A204.1 (cell line): ENCODE measurements around the gene OR2A1.
"Not testable (repeated sequence)": the region's sequence is repeated elsewhere in the genome, so short reads cannot be mapped to it uniquely, and the experiment has no call there.

Experiments used
- FAIRE-seq: peaks from 2 replicates; lab custom pipeline; 2012; peaks lifted over from hg19 to GRCh38; lab: Jason Lieb, UNC

OR2A1 gene, protein sequence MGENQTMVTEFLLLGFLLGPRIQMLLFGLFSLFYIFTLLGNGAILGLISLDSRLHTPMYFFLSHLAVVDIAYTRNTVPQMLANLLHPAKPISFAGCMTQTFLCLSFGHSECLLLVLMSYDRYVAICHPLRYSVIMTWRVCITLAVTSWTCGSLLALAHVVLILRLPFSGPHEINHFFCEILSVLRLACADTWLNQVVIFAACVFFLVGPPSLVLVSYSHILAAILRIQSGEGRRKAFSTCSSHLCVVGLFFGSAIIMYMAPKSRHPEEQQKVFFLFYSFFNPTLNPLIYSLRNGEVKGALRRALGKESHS

DNA sequence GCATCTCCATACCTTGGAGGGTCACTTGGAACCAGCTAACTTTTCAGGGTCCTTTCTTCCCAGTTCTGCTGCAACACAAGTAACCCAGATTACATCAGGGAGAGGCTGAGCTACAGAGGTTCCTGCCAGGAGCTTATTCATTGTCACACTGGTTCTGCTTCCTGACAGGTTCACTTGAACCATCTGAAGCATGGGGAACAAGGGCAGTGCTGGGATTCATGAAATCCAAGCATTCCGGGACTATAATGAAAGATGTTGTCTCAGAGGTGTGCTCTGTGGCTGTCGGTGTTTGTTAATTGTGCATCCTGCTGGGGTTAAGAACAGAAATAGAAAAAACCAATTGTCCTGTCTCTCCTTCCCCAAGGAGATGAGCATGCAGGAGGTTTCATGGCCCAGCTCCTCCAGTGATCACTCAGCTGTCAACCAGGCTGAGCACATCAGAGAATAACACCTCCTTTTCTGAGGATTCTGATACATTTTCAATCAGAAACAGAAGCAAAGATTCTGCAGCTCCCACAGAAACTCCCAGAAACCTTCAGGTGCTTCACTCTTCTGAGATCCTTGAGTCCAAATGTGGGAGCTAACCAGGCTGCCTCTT is at the start of gene OR2A1:
OR2A1 (plus strand) TSS at position 548 of the 598 bp plus-strand sequence. CDS start 5,706 bp downstream, outside the sequence.
- not testable (repeated sequence) for FAIRE-seq

DNA sequence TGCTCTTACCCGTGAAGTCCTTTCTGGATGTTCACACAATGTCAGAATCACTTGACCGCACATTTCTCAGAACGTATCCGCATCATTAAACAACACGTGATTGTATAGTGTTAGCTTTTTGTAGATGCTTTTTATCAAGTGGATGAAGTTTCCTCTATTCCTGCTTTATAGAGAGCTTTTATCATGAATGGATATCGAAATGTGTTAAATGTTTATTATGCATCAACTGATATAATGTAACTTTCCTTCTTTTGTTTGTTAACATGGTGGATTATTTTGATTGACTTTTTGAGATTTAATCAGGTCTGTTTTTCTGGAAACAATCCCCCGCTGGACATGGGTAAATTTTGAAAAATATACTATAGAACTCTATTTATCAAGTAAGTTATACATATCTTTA is 47.5 kb upstream of the OR2A1 start, which contains the start of gene OR2A7:
OR2A7 (minus strand) TSS at position 101 of the 400 bp plus-strand sequence. CDS start 5,164 bp downstream, outside the sequence.
- not testable (repeated sequence) for FAIRE-seq

DNA sequence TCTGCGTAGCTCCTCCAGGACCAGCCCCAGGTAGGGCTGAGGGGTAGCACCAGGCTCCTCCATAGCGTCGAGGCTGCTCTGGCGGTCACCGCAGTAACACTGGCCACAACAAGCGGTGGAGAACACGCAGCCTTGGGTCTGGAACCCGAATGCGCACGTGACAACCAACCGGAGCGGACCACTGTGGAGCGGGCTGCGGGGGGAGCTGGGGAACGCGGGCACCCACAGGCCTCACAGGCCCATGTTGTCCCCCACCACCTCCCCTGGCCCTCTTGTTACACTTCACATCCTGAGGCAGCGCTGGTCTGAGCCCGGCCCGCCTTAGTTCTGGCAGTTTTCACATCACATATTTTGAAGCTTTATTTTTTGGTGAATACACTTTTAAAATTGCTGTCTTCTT is 43.0 kb upstream of the OR2A1 start, which contains the start of gene CTAGE8:
CTAGE8 (minus strand) TSS at position 101 of the 400 bp plus-strand sequence; CDS start at position 63, 38 bp downstream.
- not testable (repeated sequence) for FAIRE-seq

DNA sequence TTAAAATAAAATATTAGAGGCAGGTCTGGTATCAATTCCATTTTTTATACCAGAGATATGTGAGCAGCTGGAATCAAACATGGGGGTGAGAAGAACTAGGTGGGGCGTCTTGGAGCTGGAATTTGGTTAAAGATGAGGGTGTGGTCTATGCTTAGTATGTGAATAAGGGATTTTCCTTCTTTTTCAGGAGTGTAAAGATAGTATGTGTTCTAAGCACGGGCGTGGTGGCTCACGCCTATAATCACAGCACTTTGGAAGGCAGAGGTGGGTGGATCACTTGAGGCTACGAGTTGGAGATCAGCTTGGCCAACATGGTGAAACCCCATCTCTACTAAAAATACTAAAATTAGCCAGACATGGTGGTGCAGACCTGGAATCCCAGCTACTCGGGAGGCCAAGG is 36.9 kb upstream of the OR2A1 start:
- not testable (repeated sequence) for FAIRE-seq

DNA sequence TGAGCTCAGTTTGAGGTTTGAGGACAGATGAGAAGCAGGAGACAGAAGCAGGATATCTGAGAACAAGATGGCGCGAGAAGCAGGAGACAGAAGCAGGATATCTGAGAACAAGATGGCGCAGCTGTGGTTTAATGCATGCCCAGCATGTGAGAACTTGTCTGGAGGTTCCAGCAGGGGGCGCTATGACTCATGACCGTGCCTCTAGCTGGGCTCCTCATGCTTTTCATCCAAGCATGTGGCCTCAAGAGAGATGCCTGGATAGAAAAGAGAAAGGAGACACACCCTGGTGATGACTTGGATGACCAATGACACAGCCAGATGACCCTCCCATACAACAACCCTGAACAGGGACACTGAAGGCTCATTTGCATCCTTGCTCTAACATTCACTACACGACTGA is 32.2 kb upstream of the OR2A1 start:
- FAIRE-seq, result not testable (repeated sequence)

DNA sequence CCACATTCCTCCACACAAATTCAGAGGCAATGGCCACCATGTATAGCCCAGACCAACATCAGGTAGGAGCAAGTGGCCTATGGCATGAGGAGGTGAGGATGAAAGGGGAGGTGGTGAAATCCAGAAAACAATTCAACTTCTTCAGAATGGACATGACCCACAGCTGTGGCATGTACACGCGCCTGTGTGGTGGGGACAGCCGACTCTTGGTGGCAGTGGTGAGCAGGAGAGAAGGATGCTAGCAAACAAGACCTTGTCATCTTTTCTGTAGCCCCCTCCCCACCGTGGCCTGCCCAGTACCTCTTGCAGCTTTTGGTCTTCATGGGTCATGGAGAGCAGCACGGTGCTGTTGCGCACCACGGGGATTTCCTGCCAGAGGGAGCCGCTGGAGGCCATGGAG is 30.2 kb upstream of the OR2A1 start:
- not testable (repeated sequence) for FAIRE-seq

DNA sequence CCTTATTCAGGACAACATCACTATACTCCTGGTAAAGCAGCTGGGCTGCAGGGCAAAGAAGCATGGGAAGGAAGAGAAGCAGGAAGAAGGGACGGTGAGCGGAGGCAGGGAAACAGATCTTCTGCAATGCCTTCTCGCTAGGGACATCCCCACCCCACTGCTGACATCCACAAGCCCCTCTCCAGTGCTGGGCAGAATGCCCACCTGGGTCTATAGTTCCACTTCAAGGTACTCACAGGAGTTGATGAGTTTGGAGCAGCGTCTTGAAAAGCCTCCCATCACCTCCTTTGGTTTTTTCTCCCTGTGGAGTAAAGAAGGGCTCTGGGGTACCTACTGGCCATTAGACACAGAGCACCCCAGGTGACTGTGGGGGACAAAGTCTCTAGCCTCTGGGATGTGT is 29.7 kb upstream of the OR2A1 start:
- not testable (repeated sequence) for FAIRE-seq

DNA sequence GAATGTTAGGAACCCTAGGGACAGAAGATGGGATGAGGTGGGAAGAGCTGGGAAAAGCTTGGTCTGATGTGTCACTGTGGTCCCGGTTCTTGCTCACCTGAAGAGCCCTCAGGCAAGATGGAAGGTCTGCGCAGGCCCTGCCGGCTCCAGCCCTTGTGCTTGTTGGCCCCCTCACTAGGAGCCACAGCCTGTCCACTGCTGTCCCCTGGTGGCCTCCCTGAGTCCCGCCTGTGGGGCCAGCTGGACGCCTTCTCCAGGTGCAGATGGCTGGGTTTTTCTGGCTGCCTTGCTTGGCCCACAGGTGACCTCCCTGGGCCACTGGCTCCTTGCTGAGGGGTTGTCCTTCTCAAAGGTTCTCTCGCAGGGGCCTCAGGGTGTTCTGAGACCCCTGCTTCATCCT is 28.5 kb upstream of the OR2A1 start:
- not testable (repeated sequence) for FAIRE-seq

DNA sequence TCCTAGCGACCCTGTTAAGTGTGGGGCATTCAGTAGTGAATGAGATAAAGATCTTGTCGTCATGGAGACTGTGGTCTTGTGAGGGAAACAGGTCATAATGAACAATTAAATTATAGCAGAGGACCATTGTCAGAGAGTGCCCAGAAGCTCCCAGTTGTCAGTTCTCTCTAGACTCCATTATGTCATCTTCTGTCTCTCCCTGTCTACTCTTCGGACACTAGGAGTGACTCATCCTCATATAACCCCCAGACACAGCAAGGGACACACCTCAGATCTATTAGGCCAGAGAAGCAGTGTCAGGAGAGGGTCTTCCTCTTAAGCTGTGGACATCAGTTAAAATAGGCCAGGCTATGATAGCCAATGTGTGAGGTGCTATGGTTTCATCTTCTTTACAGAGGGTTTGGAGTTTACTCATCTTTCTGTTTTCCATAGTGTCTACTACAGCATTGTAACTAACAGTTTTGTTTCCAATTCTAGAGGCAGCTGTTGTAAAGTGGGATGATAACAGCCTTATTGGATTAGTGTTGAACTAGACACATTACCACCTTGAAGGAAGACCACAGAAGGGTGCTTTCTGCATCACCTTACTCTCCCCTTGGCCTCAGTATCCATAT is 24.9 kb upstream of the OR2A1 start:
- FAIRE-seq, result not testable (repeated sequence)

DNA sequence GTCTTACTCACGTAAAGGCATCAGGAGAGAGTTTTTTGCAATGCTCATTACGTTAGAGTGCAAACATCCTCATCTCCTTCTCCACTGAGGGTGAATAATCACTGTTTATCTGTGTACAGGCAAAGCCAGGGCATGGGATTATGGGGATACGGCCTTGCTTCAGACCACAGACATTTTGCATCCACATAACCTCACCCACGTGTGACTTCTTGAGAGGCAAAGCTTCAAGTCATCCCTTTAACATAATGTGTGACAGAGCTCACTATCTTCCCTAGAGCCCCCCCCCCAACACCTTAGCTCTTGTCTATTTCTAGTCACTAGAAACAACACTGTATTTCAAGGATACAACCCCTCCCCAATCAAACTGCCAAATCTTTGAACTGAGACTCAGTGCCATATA is 20.6 kb upstream of the OR2A1 start:
- FAIRE-seq, result not testable (repeated sequence)

DNA sequence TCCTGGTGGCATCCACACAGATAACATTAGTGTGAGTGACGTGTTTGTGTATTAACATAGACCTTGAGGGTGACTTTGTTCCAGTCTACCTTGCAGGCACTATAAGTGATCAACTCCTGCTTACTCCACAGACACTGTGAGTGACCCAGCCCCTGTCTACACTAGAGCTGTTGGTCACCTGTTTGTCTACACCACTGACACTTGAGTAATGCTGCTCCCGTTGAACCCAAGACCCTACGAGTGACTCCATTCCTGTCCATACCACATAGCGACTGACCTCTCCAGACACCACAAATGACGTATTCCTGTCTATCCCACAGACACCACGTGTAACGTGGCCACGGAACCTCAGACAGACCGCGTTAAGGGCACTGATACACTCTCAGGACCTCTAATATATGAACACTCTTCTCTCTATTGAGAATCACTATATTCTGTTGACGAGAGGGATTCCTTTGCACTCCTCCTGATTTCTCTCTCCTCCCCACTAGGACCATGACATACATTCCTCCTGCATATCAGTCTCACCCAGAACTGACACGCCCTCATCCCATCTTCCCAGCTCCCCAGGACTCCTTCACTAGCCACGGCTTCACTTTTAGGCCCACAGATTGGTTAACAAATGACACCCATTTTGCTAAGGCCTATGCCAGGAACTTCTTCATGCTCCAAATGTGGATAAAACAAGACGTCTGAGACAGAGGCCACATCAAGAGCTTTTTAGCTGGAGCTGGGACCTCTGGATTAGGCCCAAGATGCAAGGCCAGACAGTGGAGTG is 19.6 kb upstream of the OR2A1 start:
- FAIRE-seq, result not testable (repeated sequence)

DNA sequence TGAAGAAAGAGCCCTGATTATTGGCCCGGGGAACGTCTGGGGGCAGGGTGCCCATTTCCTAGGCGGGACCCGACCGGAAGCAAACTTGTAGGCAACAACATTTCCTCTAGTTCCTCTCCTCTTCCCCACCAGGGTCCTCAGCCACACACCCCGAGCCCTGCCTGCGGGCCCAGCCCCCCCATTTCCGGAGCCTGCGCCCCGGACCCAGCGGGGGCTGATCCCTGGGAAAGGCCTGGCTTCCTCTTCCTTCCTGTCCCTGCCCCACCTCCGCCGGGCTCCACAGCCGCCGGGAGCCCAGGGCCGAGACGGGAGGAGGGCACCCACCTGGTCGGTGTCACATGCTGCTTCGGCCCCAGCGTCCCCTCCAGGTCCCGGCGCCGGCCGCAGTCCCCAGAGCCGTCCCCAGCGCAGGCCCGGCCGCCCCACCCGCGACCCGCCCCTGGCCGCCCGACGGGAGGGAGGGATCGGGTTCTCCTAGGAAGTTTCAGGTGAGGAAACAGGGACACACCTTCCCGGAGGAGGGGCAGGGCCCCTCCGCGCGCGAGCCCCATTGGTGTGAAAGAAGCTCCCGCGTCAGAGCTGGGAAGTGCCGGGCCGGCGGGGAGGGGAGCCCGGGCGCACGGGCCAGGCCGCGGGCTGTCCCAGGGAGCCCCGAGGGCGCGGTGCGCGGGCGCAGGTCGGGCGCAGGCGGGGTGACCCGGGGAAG is 18.3 kb upstream of the OR2A1 start:
- not testable (repeated sequence) for FAIRE-seq

DNA sequence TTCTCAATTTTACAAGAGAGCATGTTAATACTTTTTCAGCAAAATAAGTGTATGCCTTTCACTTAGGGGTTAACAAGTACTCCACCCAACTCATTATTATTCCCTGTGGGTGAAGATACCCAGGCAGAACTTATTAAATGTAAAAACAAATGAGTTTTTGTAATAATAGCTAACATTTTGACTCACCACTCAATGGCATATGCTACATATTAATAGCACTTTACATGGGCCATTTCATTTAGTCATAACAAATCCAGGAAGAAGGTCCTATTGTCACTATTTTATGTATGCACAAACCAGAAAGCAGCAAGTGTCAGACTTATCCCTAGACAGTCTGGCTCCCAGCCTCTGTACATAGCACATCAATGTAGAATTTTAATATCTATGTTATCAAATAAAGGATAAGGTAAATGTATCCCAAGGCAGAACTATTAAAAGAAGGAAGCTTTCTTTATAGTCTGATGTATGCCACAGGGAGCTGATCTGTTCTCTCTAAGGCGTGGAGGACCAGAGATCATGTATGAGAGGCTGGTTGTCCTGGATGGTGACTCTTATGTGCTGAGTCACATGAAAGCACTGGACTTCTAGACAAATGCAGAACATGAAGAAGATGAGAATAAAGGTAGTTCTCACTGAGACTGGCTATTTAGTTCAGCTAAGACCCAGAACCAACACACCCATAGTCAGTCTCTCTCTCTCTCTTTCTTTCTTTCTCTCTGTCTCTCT is 9.5 kb upstream of the OR2A1 start:
- not testable (repeated sequence) for FAIRE-seq

DNA sequence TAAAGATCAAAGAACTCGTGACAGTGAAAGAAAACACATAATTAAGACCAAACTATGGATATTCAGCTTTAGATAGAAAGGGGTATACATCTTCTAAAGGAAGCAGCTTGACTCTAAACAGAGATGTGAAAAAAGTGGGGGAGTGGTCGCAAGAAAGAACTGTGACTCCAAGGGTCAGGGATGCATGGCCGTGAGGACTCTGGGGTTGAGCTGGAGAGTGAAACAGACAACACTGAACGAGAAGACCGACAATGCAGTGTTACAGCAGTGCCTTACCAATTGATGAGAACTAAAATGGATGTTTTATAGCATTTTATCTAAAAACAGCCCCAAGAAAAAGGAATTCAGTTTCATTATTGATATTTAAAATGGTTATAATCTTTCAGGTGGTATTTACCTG is 8.6 kb upstream of the OR2A1 start:
- not testable (repeated sequence) for FAIRE-seq

DNA sequence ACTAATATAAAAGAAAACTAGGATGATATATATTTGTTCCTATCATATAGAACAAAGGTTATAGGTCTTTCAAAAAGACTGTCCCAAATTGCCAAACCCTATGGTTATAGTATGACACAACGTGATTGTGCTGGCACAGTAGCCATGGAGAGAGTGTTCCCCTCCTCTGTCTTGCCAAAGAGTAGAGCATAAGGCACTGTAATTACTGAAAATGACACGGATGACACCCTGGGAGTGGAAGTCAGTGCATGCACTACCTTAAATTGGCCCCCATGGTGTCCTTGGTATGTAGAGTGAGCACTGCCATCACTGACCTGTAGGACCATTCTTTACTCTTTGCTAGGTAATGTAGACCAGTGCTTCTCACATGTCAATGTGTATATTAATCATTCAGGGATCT is 7.1 kb upstream of the OR2A1 start:
- FAIRE-seq, result not testable (repeated sequence)

DNA sequence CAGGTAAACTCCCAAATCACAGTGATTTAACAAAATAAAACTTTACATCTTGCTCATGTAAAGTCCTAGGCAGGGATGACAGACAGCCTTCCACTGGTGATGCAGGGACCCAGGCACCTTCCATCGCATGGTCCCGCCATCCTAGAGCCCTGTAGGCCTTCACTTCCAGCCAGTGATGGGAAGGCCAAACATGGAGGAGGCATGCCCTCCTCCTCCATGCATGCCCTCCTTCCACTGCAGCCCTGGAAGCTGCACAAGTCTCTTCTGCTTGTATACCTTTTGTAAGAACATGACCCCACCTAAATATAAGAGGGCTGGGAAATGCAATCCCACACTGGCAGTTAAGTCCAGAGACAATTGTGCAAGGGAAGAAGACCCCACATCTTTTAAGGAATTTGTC is 2.5 kb upstream of the OR2A1 start:
- FAIRE-seq, result not testable (repeated sequence)

DNA sequence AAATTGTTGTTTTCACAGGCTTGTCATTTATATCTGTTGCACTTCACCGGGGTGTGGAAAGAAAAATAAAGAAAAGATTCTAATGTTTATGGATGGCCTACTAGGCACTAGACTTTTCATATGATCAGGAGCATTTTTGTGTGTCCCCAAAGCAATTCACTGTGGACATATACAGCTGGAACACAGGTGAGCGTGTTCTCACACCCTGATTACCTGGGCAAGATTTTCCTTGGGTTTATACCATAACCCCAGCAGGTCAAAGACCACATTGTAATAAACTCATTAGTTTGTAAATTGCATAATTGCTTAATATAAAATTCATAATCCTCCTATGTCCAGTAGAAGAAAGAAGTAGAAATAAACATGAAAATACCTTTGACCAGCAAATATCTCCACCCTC is 1.0 kb upstream of the OR2A1 start:
- FAIRE-seq, result not testable (repeated sequence)

DNA sequence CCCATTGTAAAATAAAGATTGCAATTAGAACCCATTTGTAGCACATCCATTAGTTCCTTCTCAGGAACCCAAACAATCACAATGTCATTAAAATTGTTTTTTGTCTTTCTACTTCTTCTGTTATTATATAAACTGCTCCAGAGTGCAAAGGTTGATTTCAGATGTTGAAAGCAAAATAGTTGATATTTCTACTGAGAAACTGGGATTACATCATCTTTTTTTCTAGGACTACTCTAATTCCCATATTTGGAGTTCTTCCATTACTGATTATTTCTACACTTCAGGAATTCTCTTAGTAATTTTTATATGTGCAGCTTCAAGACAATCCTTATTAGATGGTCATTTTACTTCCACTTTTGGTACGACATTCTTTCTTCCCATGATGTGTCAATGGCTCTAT is 5.3 kb downstream of the OR2A1 start:
- not testable (repeated sequence) for FAIRE-seq

DNA sequence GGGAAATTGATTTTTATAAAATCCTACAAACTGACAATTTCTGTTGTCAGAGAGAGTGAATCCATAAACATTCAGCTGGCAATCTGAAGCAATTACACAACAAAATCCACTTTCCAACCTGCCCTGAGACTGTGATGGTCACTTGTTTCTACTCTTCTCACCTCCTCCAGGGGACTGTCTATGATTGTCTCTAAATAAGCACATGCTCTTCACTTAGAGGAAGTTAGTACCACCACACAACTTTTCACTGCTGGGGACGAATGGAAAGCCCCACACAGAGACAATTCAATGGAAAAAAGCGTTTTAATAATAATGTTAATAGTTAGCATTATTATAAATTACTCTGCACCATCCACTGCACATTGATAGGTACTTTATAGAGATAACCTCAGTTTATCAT is 7.3 kb downstream of the OR2A1 start:
- FAIRE-seq, result not testable (repeated sequence)

DNA sequence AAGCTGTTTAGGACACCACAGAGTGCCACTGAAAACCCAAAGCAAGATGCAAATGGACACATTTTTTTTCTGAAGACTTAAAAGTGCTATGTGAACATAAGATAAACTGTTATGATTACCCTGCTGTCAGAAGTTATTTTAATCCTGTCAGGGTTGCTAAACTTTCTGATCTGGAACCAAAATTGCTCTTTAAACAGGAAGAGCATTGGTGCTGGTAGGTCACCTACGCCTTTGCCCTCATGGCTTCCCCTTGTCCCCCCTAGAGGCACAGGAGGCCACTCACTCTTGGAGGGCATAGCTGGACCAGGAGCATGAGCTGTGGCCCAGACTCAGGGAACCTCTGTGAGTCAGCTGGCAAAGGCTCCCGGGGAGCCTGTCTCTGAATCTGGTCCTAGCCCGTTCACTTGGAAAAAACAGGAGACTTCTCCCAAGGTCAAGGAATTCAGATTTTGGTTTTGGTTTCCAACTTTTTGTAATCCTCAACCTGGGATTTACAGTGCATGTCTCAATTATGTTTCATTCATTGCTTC is 9.5 kb downstream of the OR2A1 start:
- not testable (repeated sequence) for FAIRE-seq

DNA sequence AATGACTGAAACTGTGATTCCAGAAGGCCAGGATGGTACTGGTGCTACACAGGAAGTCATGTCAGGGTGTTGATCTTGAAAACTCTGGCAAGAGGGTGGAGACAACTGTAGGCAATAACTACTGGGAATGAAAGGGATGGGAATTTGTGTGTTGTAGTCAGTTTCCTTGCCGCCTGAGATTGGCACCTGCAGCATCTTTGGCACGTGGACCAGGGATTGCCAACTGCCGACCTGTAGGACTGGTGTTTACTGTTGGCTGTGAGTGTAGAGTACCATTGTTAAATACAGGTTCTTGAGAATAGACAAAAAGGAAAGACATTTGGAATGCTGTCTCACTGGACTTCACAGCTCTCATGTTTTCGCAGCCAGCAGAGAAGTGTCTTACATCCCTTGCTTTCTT is 11.1 kb downstream of the OR2A1 start:
- not testable (repeated sequence) for FAIRE-seq
